Liver (tissue), 9 donors: ENCODE data around the gene SPTBN1. TPM values are rescaled to one million over a fixed set of nuclear protein-coding genes. Genes with fewer than 3 reads are reported as not detected.

Experiments
- DNase-seq: peaks from one replicate; pipeline ENCODE4 v3.0.0-alpha.2; 2017; ENCODE audit warnings: low spot score
- H3K27ac ChIP-seq, 2 donors: one replicate each; pipeline ENCODE4 v1.7.0; 2013; ENCODE audit warnings: inconsistent platforms in 2 of 2, low read length in 2 of 2, control low read depth in 1 of 2, low read depth in 1 of 2, mild to moderate bottlenecking in 1 of 2
- H3K27me3 ChIP-seq, 4 donors: one replicate each; pipeline versions ENCODE4 v1.6.1 to v1.7.0; 2013; ENCODE audit warnings: low read length in 3 of 4, inconsistent platforms in 1 of 4, mild to moderate bottlenecking in 1 of 4, moderate library complexity in 1 of 4; ENCODE audit not compliant: control insufficient read depth in 4 of 4, insufficient read depth in 4 of 4
- H3K36me3 ChIP-seq, 4 donors: one replicate each; pipeline versions ENCODE4 v1.6.1 to v1.7.0; 2013; ENCODE audit warnings: low read length in 3 of 4, mild to moderate bottlenecking in 3 of 4, low read depth in 1 of 4, moderate library complexity in 1 of 4; ENCODE audit not compliant: control insufficient read depth in 4 of 4, insufficient read depth in 3 of 4
- H3K4me1 ChIP-seq, 4 donors: one replicate each; pipeline versions ENCODE4 v1.6.1 to v1.7.0; 2013; ENCODE audit warnings: low read length in 3 of 4, mild to moderate bottlenecking in 3 of 4, moderate library complexity in 1 of 4; ENCODE audit not compliant: control insufficient read depth in 4 of 4, insufficient read depth in 4 of 4
- H3K4me3 ChIP-seq, 3 donors: one replicate each; pipeline versions ENCODE4 v1.6.1 to v1.7.0; 2013; ENCODE audit warnings: low read length in 3 of 3, control low read depth in 1 of 3, low read depth in 1 of 3, mild to moderate bottlenecking in 1 of 3
- H3K9ac ChIP-seq, 2 donors: one replicate each; pipeline ENCODE4 v1.7.0; 2013; ENCODE audit warnings: low read length in 2 of 2, mild to moderate bottlenecking in 2 of 2, moderate library complexity in 2 of 2, control low read depth in 1 of 2, low read depth in 1 of 2
- H3K9me3 ChIP-seq, 4 donors: one replicate each; pipeline versions ENCODE4 v1.6.1 to v1.7.0; 2013; ENCODE audit warnings: low read length in 3 of 4; ENCODE audit not compliant: control insufficient read depth in 4 of 4
- FOXA1 ChIP-seq: IDR thresholded peaks from 2 replicates; pipeline ENCODE4 v1.6.1; 2016; ENCODE audit warnings: antibody characterized with exemption
- GABPA ChIP-seq, 2 donors: IDR thresholded peaks in 1 of 2; conservative IDR thresholded peaks in 1 of 2; 2 replicates each; pipeline ENCODE4 v1.6.1; 2016; ENCODE audit warnings: antibody characterized with exemption in 2 of 2, mild to moderate bottlenecking in 1 of 2, moderate library complexity in 1 of 2
- HNF4A ChIP-seq, 2 donors: conservative IDR thresholded peaks; 2 replicates each; pipeline ENCODE4 v1.6.1; 2016; ENCODE audit warnings: antibody characterized with exemption in 2 of 2, mild to moderate bottlenecking in 2 of 2
- JUND ChIP-seq, 2 donors: IDR thresholded peaks; 2 replicates each; pipeline ENCODE4 v1.6.1; 2016; ENCODE audit warnings: antibody characterized with exemption in 2 of 2
- NR2F2 ChIP-seq: IDR thresholded peaks from 2 replicates; pipeline ENCODE4 v1.6.1; 2016; ENCODE audit warnings: antibody characterized with exemption
- RAD21 ChIP-seq, 2 donors: IDR thresholded peaks; 2 replicates each; pipeline ENCODE4 v1.6.1; 2016; ENCODE audit warnings: antibody characterized with exemption in 2 of 2, mild to moderate bottlenecking in 2 of 2
- WGBS: extraction: QIAGEN DNeasy Blood & Tissue Kit; methylation state at CpG from one replicate; pipeline ENCODE4 v1.1.7; 2013; 5-methylcytosine and 5-hydroxymethylcytosine counted together
- polyA plus RNA-seq, 2 donors: library from polyadenylated mRNA; stranded (reverse) in 1 of 2; unstranded in 1 of 2; fragments of 200-250 nt in 1 of 2; fragments of >200 nt in 1 of 2; fragmentation: Nextera tagmentation in 1 of 2; extraction: Ambion mirVana in 1 of 2; gene quantifications; one replicate each; pipeline versions ENCODE4 v1.2.1 to v1.2.3, GENCODE V29; 2013 to 2015
- total RNA-seq, 2 donors: library from RNA; depleted of rRNA; stranded (reverse); fragments of >200 nt; gene quantifications; one replicate each; pipeline ENCODE4 v1.2.3, GENCODE V29; 2014
- TF ChIP-seq, protein P1 (sequence below): IDR thresholded peaks from 2 replicates; pipeline ENCODE4 v1.6.1; 2016; ENCODE audit warnings: antibody characterized with exemption
- TF ChIP-seq, protein P2 (sequence below): fragments of 150-350 bp; IDR thresholded peaks from 2 replicates; pipeline ENCODE4 v1.5.1; 2017; ENCODE audit warnings: improper control_type of control experiment, low read depth, low read length; ENCODE audit not compliant: missing input control
- TF ChIP-seq, protein P3 (sequence below): IDR thresholded peaks from 2 replicates; pipeline ENCODE4 v1.6.1; 2016; ENCODE audit warnings: antibody characterized with exemption
- TF ChIP-seq, protein P4 (sequence below): IDR thresholded peaks from 2 replicates; pipeline ENCODE4 v1.6.1; 2016; ENCODE audit warnings: antibody characterized with exemption
- donor health status: healthy.
- donor health status: healthy.
- donor health status: healthy.
- donor health status: healthy.
- donor health status: healthy.

The SPTBN1 gene
- total and polyA plus RNA-seq, 4 donors, result 44.8 to 191 (median 75.9) TPM

DNA sequence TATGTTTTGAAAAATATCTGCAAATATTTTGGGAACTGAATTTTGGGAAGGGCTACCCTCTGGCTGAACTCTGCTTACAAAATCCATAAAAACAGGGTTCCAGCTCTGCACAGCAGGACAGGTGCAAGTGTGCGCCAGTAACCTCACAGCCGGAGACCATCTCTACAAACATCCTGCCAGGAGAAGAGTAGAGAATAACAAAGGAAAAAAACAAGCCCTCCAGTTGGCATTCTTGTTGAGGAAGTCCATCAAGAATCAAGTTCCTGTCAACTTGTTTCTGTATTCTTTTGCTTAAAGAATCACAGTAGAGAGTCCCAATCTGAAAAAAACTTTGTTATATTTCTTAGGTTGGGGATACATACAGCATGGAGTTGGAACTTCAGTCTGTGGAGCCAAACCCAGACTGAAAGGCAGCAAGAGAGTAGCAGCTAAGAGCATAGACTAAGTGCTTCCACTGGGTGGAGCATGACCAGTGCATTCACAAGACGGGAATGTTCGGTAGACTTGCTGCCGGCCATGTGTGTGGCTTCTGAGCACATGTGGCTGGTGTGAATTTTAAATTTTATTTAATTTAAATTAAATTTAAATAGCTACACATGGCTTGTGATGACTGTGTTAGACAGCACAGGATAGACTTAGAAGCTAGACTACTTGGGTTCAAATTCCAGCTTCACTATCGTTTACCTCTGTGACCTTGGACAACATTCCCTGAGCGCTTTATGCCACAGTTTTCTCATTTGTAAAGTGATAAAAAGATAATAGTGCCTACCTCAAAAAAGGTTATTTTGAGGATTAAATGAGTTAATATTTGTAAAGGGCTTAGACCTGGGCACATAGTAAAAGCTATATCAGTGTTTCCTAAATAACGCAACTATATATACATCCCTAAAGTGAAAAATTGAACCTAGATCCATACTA is 41.9 kb downstream of the SPTBN1 start:
- no peaks in the 10 kb centered on the region for H3K9me3 ChIP-seq
- peaks cover 5 to 13% (median 11%) of the 10 kb centered on the region in 4 donors for H3K4me1 ChIP-seq
- H3K9ac ChIP-seq, result no peak overlapping the region
- TF ChIP-seq NR2F2 (no peak), RAD21 (IDR thresholded peaks at IDR 0.05) (peak; percentile 63 to 84), HNF4A (conservative IDR thresholded peaks at IDR 0.05) (peak; percentile 20 to 47)
- TF ChIP-seq, protein P1, sequence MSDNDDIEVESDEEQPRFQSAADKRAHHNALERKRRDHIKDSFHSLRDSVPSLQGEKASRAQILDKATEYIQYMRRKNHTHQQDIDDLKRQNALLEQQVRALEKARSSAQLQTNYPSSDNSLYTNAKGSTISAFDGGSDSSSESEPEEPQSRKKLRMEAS, result peak; percentile 91
- TF ChIP-seq, protein P2, sequence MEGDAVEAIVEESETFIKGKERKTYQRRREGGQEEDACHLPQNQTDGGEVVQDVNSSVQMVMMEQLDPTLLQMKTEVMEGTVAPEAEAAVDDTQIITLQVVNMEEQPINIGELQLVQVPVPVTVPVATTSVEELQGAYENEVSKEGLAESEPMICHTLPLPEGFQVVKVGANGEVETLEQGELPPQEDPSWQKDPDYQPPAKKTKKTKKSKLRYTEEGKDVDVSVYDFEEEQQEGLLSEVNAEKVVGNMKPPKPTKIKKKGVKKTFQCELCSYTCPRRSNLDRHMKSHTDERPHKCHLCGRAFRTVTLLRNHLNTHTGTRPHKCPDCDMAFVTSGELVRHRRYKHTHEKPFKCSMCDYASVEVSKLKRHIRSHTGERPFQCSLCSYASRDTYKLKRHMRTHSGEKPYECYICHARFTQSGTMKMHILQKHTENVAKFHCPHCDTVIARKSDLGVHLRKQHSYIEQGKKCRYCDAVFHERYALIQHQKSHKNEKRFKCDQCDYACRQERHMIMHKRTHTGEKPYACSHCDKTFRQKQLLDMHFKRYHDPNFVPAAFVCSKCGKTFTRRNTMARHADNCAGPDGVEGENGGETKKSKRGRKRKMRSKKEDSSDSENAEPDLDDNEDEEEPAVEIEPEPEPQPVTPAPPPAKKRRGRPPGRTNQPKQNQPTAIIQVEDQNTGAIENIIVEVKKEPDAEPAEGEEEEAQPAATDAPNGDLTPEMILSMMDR, result peak; percentile 43
- TF ChIP-seq, protein P3, sequence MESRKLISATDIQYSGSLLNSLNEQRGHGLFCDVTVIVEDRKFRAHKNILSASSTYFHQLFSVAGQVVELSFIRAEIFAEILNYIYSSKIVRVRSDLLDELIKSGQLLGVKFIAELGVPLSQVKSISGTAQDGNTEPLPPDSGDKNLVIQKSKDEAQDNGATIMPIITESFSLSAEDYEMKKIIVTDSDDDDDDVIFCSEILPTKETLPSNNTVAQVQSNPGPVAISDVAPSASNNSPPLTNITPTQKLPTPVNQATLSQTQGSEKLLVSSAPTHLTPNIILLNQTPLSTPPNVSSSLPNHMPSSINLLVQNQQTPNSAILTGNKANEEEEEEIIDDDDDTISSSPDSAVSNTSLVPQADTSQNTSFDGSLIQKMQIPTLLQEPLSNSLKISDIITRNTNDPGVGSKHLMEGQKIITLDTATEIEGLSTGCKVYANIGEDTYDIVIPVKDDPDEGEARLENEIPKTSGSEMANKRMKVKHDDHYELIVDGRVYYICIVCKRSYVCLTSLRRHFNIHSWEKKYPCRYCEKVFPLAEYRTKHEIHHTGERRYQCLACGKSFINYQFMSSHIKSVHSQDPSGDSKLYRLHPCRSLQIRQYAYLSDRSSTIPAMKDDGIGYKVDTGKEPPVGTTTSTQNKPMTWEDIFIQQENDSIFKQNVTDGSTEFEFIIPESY, result no peak
- H3K27me3 ChIP-seq, result no peaks in the 10 kb centered on the region
- no peaks in the 10 kb centered on the region for H3K36me3 ChIP-seq
- 44% methylated on average over 8 of the region's 8 CpGs for WGBS
- DNase-seq, result no peak
- H3K4me3 ChIP-seq, result no peak overlapping the region
- H3K27ac ChIP-seq, result no peak overlapping the region

DNA sequence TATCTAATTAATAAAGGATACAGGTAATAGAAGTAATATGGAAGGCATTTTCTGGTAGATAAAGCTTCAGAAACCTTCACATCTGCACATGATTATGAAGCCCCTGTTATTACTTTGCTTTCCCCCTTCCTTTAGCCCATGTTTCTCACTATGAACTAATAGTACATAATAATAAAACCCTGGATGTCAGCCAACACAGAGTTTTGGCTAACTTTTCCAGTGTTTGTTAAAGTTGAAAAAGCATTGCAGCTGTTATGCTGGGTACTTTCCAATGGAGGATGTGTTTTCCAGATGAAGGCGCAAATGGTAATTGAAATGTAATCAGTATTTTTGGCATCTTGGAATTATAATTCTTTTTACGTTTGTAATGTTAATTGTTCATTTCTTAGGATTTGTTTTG is 43.5 kb downstream of the SPTBN1 start:
- H3K27ac ChIP-seq, result no peak overlapping the region
- no peaks in the 10 kb centered on the region for H3K27me3 ChIP-seq
- peaks cover 5 to 13% (median 11%) of the 10 kb centered on the region in 4 donors for H3K4me1 ChIP-seq
- no peaks in the 10 kb centered on the region for H3K9me3 ChIP-seq
- no peak for DNase-seq
- no peak overlapping the region for H3K9ac ChIP-seq
- 80% methylated on average over 2 of the region's 2 CpGs for WGBS
- H3K36me3 ChIP-seq, result no peaks in the 10 kb centered on the region
- no peak for TF ChIP-seq GABPA (IDR thresholded peaks at IDR 0.05 in 1 of 2, conservative IDR thresholded peaks at IDR 0.05 in 1 of 2)
- TF ChIP-seq, protein P3, result no peak
- TF ChIP-seq JUND (IDR thresholded peaks at IDR 0.05), result no peak
- TF ChIP-seq, protein P4, sequence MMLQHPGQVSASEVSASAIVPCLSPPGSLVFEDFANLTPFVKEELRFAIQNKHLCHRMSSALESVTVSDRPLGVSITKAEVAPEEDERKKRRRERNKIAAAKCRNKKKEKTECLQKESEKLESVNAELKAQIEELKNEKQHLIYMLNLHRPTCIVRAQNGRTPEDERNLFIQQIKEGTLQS, result no peak
- TF ChIP-seq, protein P2, result no peak
- TF ChIP-seq FOXA1, result no peak
- TF ChIP-seq RAD21 (IDR thresholded peaks at IDR 0.05), result no peak
- TF ChIP-seq, protein P1, result no peak
- no peak overlapping the region for H3K4me3 ChIP-seq
